ENCODE data around the gene SLC2A4. TPM values are rescaled to one million over a fixed set of nuclear protein-coding genes. Genes with fewer than 3 reads are reported as not detected.
A peak's percentile ranks its signal among the peaks of the same experiment; 100 is the strongest.
"Not testable (repeated sequence)": the region's sequence is repeated elsewhere in the genome, so short reads cannot be mapped to it uniquely, and the experiment has no call there.

SLC2A4 gene
- total RNA-seq, 2 donors from 2014 or later, result 13.5 to 21.3 TPM

- peak; percentile 99 for DNase-seq (ENCODE audit: low spot score)
- intact Hi-C loops (cut with DNase I), result no loop called here
Measured at GRCh38 chr17:7242717-7243452, 38.6 kb upstream of the SLC2A4 start.

DNA sequence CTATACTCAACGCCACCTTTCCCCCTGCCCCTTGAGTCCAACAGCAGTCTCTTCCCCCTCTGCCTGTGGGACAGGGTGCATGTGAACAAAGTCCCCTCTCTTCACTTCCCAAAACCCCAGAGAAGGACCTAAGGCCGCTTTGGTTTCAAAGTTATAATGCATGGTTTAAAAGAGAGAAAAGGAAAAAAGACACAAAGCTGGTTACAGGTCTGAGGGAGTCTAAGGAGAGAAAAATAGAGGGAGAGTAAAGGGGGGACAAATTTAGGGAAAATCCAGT, 38.1 kb upstream of the SLC2A4 start:
- intact Hi-C loops (cut with DNase I), result no loop called here
- no peak for DNase-seq (ENCODE audit: low spot score)

DNA sequence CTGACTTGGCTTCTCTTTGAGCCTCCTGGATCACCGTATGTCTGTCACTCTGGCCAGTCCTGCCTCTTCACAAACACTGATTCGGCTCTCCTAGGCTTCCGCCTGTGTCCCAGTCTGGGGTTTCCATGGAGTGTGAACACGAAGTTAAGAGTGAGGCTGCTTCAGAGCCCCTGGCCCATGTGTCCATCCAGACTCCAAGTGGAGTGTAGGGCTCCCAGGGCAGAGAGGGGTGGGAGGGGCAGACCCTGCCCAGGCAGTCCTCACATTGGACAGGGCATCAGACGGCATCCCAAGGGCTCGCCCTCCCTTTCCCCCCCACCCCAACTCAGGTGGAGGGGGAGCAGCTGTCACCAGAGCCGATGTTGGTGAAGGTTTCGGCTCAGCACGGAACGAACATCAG, 37.7 kb upstream of the SLC2A4 start:
- DNase-seq (ENCODE audit: low spot score); intact Hi-C loops (cut with DNase I): not testable (repeated sequence)

- intact Hi-C loops (cut with DNase I), result no loop called here
- DNase-seq (ENCODE audit: low spot score), result no peak
Measured at GRCh38 chr17:7246779-7247178, 34.7 kb upstream of the SLC2A4 start.

GRCh38 chr17:7248796-7249195, 32.7 kb upstream of the SLC2A4 start:
- no peak for DNase-seq (ENCODE audit: low spot score)
- intact Hi-C loops (cut with DNase I), result no loop called here

GRCh38 chr17:7249214-7249613, 32.3 kb upstream of the SLC2A4 start:
- intact Hi-C loops (cut with DNase I), result no loop called here
- no peak for DNase-seq (ENCODE audit: low spot score)

GRCh38 chr17:7249830-7250229, 31.7 kb upstream of the SLC2A4 start:
- DNase-seq (ENCODE audit: low spot score), result no peak
- intact Hi-C loops (cut with DNase I), result loop anchor here in 1 of 2 donors (5.0 kb wide), 1 partner anchor 97 kb away; no protein-coding TSS in a partner anchor

DNA sequence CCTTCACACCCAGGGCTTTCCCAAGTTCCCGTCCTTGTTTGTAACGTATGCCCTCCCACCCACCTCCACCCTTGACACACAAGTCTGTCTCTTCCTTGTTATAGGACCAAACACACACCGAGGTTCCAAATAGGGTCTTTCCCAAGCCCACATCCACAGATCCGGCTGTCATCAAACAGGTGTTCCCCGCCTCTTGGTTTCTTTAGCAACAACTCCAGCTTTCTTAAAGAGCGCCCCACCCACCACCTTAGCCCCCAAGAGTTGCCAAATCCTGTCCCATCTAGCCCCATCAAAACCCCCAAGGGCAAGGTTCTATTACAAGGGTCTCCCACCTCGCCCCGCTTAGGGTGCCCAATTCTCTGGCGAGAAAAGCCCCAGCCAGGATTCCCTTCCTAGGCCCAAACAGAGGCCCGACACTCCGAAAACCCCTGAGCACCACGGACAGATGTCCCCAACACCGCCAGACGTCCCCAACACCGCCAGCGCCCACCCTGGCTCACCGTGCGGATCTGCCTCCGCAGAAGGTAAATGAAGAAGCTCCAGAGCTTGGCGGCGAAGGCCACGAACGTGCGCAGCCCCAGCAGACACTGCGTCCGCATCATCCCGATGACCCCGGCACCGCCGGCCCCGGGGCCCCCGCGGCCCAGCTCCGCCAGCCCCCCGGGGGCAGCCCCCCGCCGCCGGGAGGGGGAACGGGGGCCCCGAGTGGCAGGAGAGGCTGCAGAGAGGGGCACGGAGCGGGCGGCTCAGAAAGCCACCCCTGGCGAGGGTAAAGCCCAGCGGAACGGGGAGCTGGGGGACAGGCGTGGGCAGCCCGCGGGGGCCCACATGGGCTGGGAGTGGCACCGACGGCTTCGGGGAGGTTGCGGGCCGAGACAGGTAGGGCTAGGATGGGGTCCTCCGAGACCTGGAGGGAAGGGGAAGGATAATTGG, 30.6 kb upstream of the SLC2A4 start:
- no peak for DNase-seq (ENCODE audit: low spot score)

GRCh38 chr17:7251661-7252175, 29.8 kb upstream of the SLC2A4 start, which contains the start of gene CTDNEP1:
Gene CTDNEP1 (minus strand): TSS chr17:7251734. CDS start chr17:7251296, 438 bp downstream.
- intact Hi-C loops (cut with DNase I), result loop anchor here in 1 of 2 donors (5.0 kb wide), 1 partner anchor 96 kb away; no protein-coding TSS in a partner anchor
- DNase-seq (ENCODE audit: low spot score), result peak; percentile 99

More for the DNA sequence above, 30.6 kb upstream of the SLC2A4 start:
- intact Hi-C loops (cut with DNase I), result loop anchor here in 1 of 2 donors (5.0 kb wide), 1 partner anchor 96 kb away; no protein-coding TSS in a partner anchor

DNA sequence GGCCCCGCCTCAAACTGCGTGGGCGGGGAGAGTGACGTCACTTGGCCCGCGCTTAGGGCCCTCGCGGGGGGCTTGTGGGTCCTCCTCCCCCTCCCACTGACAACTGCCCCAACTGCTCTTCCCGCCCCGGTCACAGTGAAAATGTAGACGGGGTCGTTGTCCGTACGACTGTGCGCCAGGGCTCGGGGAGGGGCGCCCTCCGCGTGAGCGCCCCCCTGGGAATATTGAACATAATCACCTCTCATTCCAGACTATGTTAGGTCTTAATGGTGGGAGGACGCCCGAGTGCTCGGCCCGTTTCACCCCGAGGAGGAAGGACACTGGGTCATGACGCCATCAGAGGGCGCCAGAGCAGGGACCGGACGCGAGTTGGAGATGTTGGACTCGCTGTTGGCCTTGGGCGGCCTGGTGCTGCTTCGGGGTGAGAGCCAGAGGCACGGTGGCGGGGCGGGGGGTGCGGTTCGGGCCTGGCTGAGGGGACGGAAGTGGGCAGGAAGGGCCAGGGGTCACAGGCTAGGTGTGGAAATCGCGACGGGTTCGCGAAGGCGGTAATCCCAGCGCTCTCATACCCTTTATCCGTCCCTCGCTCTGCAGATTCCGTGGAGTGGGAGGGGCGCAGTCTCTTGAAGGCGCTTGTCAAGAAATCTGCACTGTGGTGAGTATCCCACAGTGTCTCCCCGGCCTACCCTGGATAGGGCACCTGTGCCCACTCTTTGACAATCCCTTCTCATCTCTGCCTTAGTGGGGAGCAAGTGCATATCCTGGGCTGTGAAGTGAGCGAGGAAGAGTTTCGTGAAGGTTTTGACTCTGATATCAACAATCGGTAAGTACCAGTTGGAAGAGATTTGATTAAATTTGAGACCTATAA, 29.1 kb upstream of the SLC2A4 start, which contains the start of gene ELP5:
TSS of gene ELP5 (plus strand) at position 40 of the 868 bp plus-strand sequence. CDS start at position 376, 336 bp downstream.
- peak; percentile 99 for DNase-seq (ENCODE audit: low spot score)
- intact Hi-C loops (cut with DNase I), result loop anchor here in 1 of 2 donors (5.0 kb wide), 1 partner anchor 95 kb away; no protein-coding TSS in a partner anchor

GRCh38 chr17:7253082-7253481, 28.4 kb upstream of the SLC2A4 start:
- no peak for DNase-seq (ENCODE audit: low spot score)
- intact Hi-C loops (cut with DNase I), result loop anchor here in 1 of 2 donors (5.0 kb wide), 1 partner anchor 94 kb away; no protein-coding TSS in a partner anchor

- no peak for DNase-seq (ENCODE audit: low spot score)
- intact Hi-C loops (cut with DNase I), result loop anchor here in 1 of 2 donors (5.0 kb wide), 1 partner anchor 93 kb away; no protein-coding TSS in a partner anchor
Measured at GRCh38 chr17:7254511-7254910, 27.0 kb upstream of the SLC2A4 start.

GRCh38 chr17:7256766-7257456, 24.6 kb upstream of the SLC2A4 start:
- intact Hi-C loops (cut with DNase I), result no loop called here
- DNase-seq (ENCODE audit: low spot score), result no peak

DNA sequence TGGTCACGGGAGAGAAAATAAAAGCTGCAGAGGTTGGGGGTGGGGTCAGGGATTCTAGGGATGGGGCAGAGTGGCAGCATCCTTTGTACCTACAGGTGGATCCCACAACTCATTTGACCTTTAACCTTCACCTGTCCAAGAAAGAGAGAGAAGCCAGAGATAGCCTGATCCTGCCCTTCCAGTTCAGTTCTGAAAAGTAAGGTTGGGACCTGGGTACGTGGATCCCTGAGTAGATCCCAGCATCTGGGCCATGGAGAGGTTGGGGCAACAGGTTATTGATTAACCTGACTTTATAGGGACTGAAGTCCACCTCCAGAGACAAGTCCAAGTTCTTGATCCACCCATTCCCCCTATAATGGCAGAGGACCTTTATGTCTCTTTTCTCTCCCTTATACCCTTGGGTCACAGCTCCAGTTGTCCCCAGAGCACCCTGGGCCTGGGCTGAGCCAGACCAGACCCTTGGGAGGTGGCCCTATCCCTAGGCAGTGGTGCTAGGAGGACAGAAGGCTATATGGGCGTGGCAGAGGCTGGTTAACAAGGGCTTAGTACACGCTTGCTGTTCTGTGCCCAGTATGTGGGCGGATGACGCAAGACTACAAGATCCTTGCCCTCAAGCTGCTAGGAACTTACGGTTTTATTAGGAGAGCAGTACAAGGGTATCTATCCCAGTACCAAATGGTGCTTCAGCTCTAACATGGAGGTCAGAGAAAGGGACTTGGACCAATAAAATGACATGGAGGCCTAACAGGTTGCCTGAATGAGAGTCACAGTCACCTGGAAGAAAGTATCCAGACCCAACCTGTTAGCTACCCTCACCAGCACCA, 22.6 kb upstream of the SLC2A4 start:
- no peak for DNase-seq (ENCODE audit: low spot score)
- intact Hi-C loops (cut with DNase I), result no loop called here

GRCh38 chr17:7259555-7259889, 22.0 kb upstream of the SLC2A4 start:
- intact Hi-C loops (cut with DNase I), result no loop called here

DNA sequence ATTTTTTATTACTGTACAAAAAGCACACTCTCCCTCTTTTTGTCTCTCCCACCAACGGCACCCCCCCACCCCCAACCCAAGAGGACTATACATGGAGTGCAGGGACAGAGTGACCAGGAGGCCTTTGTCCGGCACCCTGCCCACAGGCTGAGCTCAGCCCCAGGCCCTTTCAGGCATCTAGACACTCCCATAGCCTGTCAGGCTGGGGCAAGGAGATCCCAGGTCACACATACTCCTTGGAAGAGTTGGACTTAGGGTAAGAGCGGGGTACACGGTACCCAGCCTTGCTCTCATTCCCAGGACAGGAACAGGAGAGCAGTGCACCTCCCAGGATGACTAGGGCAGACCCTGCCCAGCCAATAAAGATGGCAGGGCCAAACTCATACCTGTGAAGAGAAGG, 21.4 kb upstream of the SLC2A4 start:
- intact Hi-C loops (cut with DNase I), result no loop called here
- no peak for DNase-seq (ENCODE audit: low spot score)

More at GRCh38 chr17:7259555-7259889, 22.0 kb upstream of the SLC2A4 start:
- DNase-seq (ENCODE audit: low spot score), result no peak

GRCh38 chr17:7260651-7261378, 20.7 kb upstream of the SLC2A4 start:
- DNase-seq (ENCODE audit: low spot score), result no peak
- intact Hi-C loops (cut with DNase I), result no loop called here
